HG03558 (cell line): Measurements from ENCODE around the gene KLK6.

Experiments
- ATAC-seq: cut with Tn5 transposase; IDR thresholded peaks from one replicate; pipeline ENCODE4 v1.9.1; 2021; ENCODE audit warnings: moderate number of reproducible peaks; ENCODE audit not compliant: unreplicated experiment; ENCODE audit errors: extremely low read depth

The KLK6 gene

DNA sequence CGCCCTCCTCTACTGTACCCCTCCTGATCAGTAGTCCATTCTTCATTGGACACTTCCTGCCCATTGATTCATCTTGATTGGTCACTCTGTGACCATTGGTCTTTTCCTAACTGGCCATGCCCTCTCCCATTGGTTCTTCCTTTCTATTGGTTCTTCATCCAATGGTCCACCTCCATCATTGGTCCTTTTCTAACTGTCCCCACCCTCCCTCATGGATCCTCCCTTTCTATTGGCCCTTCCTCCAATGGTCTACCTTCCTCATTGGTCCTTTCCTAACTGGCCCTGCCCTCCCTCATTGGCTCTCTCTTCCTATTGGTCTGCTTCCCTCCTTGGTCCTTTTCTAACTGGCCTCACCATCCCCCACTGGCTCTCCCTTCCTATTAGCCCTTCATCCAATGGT, 7.1 kb downstream of the KLK6 start:
- ATAC-seq: no peak

DNA sequence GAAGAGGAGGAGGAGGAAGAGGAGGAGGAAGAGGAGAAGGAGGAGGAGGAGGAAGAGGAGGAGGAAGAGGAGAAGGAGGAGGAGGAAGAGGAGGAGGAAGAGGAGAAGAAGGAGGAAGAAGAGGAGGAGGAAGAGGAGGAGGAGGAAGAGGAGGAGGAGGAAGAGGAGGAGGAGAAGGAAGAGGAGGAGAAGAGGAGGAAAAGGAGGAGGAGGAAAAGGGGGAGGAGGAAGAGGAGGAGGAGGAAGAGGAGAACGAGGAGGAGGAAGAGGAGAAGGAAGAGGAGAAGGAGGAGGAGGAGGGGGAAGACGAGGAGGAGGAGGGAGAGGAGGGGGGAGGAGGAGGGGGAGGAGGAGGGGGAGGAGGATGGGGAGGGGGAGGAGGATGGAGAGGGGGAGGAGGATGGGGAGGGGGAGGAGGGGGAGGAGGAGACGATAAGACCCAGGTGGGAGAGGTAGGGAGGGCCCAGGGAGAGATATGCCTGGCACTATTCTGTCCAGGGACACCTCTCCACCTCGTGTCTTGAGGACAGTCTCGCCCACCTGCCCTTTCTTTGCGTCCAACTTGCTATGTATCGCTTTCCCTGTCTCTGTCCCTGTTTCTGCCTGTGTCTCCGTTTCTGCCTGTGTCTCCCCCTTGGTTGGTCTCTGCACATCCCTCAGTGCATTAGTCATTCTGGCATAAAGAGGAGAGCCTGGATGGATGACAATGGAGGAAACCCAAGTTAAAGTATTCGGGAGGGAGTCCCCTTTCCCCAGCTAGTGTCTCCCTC, 9.5 kb downstream of the KLK6 start:
- ATAC-seq: no peak

DNA sequence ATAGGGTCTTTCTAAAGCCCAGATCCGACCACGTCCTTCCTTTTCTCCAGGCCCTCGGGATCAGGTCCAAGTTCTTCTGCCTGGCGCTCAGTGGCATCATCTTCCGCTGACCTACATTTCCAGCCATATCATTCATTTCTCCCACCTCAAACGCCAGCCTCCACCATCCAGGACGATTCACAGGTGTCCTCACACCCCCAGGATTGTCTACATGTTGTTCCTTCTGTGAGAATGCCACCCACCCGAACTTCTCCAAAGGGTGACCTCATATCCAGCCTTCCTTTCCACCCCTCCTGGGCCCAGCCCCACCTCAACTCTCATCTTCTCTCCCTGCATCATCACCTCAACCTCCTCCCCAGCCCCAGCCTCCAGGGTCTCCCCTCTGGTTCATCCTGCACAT, 11.8 kb downstream of the KLK6 start:
- ATAC-seq: no peak

DNA sequence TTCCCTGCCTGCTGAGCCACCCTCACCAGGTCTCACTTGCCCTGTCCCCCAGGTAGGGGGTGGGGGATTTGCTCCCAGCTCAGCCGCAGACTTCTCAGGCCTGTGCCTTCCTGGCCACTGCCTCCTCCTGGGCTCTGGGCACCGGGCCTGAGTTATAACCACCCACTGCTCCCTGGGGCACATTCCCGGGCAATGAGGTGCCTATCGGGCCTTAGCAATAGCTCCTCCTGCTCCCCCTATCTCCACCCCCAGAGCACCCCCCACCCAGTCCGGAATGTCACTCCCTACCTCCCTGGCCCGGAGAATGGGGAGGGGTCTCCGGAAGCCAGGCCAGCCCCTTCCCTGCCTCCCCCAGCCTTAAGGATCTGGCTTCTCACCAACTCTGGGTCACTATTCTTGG, 16.5 kb downstream of the KLK6 start, which contains the start of gene KLK5:
TSS of gene KLK5 (minus strand) at position 129 of the 400 bp plus-strand sequence. CDS start 381 bp downstream, outside the sequence.
- no peak for ATAC-seq

DNA sequence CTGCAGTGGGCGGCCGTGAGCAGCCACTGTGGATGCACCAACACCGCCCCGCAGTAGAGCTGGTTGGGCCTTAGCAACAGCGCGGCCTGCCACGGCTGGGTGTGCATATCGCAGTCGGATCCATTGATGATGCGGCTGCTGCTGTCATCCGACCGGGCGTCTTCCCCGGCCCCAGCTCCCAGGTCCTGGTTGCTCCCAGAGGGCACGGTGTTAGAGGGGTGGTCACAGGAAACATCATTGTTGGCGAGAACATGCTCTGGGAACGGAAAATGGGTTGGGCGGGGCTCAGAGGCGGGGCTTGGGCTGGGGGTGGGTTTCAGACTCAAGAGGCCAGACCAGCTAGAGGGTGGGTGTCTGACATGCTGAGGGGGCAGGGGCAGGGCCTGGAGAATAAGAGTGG, 19.5 kb downstream of the KLK6 start:
- no peak for ATAC-seq

DNA sequence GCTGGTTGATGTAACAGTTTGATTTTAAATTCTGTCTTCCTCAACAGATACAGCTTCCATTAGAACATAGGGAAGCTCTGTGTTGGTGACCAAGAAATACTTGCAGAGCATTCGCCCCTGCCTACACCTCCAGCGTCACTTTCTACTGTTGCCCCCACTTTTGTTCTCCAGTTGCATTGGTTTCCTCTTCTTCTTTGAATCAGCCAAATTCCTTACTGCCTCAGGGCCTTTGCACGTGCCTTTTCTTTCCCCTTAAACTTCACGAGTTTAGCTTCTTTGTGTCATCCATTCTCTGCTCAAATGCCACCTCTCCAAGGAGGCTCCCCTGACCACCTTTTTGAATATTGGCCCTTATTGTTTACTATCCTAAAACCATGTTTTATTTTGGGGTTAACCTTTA, 22.3 kb downstream of the KLK6 start:
- no peak for ATAC-seq

DNA sequence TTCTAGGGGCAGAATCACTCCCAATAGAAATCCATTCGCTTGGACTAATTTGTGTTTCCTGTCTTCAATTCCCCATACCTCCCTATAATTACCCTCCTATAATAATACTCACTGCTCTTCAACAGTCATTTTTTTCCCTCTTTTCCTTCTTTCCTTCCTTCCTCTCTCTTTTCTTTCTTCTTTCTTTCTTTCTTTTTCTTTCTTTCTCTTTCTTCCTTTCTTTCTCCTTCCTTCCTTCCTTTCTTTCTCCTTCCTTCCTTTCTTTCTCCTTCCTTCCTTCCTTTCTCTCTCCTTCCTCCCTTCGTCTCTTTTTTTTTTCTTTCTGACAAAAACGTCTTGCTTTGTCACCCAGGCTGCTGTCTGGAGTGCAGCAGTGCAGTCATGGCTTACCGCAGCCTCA, 24.6 kb downstream of the KLK6 start:
- ATAC-seq: no peak

DNA sequence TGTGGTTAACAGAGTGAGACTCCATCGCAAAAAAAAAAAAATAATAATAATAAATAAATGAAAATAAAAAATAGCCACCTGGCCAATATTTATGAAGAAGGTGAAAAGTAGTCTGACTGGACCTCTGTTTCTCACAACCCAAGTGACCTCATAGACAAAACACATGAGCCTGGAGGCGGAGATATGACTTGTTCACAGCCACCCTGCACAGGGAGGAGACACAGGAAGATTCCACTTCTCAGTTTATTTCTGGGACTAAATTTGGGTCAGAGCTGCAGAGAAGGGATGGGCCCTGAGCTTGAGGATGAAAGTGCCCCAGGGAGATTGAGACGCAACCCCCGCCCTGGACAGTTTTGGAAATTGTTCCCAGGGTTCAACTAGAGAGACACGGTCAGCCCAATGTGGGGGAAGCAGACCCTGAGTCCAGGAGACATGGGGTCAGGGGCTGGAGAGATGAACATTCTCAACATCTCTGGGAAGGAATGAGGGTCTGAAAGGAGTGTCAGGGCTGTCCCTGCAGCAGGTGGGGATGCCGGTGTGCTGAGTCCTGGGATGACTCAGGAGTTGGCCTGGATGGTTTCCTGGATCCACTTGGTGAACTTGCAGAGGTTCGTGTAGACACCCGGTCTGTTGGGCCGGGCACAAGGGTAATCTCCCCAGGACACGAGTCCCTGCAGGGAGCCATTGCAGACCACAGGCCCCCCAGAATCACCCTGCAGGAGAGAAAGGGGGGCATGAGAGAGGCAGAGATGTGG, 26.1 kb downstream of the KLK6 start:
- ATAC-seq: no peak

DNA sequence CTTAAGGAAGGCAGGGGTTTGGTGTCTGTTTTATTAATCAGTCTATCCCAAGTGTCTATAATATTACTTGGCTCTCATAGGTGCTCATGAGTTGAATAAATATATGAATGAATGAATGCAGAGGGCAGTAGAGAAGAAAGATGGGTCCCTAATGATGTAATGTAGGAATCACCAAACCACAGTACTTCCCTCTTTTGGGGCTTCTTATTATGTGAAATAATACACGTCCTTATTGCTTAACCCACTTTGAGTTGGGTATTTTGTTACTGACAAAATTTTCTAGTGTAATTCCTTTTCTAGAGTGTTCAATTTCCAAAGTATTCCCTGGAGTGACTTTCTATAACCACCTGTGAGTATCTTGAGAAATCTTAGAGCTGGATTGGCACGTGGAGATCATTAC, 29.8 kb downstream of the KLK6 start:
- no peak for ATAC-seq

DNA sequence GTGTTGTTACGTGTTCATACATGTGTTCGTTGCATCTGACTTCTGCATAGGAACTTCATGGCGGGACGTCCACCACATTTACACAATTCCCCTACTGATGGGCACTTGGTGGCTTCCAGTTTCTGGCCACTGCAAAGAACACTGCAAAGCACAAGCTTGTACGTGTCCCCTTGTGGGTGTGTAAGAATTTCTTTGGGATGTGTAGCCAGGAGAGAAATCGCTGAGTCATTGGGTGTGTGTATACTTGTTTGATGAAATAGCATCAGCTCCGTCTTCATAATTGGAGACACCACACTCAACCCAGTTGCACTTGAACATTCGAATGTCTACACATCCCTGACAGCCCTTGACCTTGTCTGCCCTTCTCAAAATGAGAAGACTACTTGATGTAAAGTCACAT, 35.8 kb downstream of the KLK6 start:
- ATAC-seq: no peak

DNA sequence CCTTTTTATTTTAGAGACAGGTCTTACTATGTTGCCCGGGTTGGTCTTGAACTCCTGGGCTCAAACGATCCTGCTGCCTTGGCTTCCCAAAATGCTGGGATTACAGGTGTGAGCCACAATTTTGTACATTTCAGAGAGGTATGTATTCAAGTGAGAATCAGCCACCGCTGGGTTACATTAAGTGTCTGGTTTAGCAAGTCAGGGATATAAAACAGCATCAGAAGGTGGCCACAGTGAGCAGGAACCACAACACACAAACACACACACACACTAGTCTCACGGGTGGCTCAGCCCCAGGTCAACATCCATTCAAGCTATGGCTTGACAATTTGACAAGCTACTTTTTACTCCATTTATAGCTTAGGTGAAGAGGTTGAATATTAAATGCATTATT, 36.7 kb downstream of the KLK6 start:
- ATAC-seq: no peak

DNA sequence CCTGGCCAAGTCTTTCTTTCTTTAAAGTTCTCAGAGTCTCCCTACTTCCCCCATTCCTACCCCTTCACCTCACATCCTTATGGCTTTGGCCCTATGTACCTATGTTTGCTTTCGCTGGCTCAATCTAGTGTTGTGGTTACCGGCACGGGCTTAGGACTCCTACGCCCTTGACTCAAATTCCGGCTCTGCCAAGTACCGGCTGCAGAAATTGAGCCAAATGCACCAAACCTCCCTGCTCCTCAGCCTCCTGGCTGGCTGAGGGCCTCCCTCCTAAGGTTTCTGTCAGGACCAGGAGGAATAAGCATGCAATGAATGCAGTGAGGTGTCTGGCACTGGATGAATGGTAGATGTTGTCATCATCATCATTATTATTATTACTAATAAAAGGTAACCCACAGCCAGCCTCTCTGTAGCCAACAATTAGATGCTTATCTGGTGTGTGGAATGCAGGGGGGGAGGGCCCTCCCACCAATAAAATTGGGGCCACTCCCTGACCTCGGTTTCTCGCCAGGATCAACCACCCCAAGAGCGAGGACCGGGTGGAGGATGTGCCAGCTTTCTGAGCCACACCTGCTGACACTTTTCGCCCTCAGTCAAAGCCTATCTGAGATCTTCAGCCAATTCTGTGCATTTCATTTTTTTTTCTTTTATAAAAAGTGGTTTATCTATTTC, 37.2 kb downstream of the KLK6 start:
- ATAC-seq: no peak

DNA sequence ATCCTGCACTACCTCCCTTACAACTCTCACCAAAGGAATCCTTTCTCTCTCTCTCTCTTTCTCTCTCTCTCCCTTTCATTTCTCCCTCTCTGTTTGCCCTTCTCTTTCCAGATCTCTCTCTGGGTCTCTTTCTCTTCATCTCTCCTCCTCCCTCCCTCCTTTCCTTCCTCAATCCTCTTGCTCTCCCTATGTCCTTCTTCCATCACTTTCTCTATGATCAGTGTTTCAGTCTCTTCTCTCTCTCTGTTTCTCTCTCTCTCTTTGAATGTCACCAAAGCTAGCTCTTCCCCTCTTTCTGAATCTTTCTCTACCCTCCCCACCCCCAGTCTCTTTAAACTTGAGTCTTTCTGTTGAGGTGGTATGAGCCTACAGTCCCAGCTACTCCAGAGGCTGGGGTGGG, 38.4 kb downstream of the KLK6 start:
- ATAC-seq: no peak

DNA sequence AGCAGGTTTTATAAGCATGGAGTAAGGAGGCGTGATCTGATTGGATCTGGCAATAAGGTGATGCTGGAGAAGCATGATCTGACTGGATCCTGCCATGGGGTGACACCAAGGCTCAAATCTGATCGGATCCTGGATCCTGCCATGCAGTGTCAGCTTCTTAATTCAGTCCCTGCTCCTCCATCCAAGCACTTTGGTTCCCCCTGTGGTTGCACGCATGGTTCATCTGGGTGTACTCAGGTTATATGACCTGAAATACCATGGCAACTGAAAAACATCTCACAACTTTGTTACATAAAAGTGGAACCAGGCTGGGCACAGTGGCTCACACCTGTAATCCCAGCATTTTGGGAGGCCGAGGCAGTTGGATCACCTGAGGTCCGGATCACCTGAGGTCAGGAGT, 40.6 kb downstream of the KLK6 start:
- no peak for ATAC-seq

DNA sequence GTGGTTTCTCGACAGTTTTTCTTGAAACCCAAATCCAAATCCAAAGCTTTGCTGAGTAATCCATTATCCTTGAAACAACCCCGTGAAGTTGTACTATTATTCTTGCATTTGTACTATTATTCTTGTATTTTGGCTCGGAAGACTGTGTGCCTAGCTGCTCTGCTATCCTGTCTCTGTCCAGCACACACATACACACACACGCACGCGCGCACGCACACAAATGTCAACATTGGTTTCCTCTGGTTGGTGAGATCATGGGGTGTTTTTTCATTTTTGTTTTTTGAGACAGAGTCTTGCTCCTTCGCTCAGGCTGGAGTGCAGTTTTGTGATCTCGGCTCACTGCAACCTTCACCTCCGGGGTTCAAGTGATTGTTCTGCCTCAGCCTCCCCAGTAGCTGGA, 43.2 kb downstream of the KLK6 start:
- ATAC-seq: no peak

DNA sequence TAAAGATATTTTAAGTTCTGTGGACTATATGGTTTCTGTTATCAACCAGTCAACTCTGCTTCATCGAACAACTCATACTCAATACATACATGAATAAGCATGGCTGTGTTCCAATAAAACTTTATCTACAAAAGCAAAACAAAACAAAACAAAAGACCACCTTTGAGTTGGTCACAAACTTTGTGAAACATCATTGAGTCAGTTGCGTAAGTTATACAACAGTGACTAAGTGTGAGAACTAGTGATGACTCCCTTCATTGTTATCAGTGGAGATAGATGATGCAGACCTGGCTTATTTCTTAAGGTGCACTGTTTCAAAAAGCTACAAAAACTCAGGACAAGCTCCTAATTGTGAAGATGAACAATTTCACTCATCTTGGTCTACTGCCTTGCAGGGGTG, 43.7 kb downstream of the KLK6 start:
- no peak for ATAC-seq

DNA sequence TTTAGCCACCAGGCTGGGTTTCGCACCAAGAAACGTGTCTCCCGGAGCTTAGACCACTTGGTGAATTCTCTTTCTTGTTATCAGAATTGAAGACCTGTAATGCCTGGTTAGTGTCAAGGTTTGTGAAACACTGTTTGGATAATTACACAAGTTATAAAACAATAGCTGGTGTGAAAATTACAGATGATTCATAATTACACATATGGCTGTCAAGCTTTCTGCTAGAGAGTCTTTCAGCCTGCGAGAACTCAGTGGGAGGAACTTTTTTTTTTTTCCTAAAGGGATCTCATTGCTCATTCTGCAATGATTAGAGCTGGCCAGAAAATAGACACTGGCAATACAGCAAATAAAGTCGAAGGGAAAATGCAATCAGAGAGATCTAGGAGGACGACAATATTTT, 44.8 kb downstream of the KLK6 start:
- ATAC-seq: no peak

DNA sequence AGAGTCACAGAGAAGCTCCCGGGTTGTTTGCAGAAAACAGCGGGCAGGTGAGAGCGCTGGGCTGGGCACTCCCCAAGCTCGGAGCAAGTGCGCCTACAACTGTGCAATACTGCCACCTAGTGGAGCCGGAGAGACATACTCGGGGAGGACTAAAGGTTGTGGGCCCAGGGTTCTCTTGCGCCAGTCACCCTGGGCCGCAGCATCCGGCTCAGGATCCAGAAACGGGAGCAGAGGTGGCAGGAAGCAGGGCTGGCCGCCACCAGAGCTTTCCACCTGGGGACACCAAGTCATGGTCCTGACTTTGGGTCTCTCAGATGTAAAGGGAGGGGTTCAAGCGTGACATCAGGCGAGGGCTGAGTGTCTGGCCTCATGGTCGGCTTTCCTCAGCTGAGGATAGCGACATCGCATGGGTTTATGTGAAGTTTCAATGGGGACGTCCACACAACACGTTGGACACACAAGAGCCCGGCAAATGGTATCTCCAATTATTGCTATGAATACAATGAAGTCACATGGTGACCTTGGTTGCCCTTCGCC, 47.0 kb downstream of the KLK6 start:
- ATAC-seq: no peak

DNA sequence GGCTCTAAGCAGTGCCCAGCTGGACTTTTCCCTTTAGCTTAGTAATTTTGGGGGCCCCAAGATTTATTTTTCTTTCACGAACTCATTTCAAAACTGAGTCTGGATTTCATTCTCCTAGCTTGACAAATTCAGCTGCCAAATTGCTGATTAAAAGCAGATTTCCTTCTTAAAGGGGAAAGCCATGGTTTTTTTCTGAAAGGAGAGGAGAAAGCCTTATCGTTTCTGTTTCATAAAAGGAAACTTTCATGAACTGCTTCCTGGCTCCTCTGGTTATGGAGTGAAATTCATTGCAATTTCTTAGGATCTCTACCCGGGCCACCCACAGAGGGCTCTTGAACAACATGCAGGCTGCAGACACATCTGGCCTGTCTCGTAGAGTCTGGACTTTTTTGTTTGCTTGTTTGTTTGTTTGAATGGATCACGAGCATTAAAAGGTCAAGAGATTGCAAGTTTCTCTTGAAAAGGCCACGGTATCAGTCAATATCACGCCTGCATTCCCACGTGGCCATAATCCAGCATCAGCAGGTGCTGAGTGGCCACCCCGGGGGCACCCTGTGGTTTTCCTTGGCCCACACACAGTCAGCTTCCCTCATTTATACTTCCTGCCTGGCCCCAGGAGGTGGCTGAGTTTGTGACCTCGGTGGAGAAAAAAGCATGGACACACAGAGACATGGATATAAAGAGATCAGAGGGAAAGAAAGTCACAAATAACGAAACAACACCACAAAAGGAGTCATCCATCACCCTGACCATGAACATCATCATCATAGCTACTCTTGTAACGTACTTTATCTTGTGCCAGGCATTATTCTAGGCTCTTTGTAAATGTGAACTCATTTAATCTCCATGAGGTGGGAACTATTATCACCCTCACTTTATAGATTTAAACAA, 47.7 kb downstream of the KLK6 start:
- ATAC-seq: no peak

DNA sequence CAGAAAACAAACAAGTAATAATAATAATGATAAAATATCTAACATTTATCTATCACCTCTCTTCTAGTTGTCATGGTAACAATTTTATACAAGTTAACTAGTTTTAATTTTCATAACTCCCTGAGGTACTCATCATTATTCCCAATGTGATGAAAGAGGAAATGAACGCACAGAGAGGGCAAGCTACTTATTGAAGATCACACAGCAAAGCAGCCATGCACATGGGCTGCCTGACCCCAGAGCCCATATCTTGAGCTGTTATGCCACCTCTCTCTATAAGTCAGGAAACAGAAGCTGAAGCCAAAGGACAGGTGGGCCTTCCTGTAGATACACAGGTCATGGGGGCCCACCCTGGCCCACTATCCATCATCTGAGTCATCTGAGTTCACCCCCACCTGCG, 53.3 kb downstream of the KLK6 start:
- ATAC-seq: no peak
